Astrocyte of the spinal cord (primary cell): ENCODE results near the gene LRRC8D.

Experiments used
- DNase-seq: peaks from one replicate; pipeline ENCODE4 v3.0.0; 2011; ENCODE audit warnings: low read depth, low spot score
- H3K4me3 ChIP-seq: 2 replicates; pipeline ENCODE4 v1.5.1; 2011; ENCODE audit warnings: low read depth, mild to moderate bottlenecking, low read length, moderate library complexity
- in situ Hi-C: cut with HindIII; loops from 2 replicates; pipeline ENCODE4 v1.10.0; 2017; ENCODE audit warnings: low sequenced_read_pairs
- TF ChIP-seq, protein P1 (sequence below): IDR thresholded peaks from 2 replicates; pipeline ENCODE4 v1.5.1; 2012; ENCODE audit warnings: low read depth, mild to moderate bottlenecking, low read length, inconsistent platforms

The LRRC8D gene

DNA sequence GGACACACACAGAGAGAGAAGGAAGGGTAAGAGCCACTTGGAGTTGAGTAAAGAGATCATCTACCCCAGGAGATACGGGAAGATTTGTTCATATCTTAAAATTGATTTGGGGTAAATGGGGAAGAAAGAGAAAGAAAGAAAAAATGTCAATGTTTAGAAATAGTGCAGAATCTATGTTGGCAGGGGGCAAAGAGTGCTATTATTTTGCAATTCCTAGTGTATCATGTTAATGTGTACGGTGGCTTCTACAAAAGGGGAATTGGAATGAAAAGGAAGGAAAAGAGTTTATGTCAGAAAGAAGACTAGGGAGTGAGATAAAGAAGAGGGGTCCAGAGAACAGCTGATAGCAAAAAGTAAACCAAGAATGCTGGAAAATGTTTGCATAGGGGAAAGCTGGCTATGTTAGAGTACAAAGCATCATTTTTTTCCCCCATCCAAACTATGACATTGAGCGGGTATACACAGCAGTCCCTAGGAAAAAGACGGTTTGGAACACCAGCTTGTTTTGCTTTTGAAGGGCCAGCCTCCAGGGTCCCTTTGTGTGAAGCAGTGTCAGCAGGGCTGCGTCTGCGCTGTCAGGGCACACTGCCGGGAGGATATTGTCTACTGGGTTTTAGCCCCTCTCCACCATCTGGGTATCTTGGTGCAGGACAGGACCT is 10.8 kb downstream of the LRRC8D start:
- in situ Hi-C loops, result no loop called here
- TF ChIP-seq, protein P1, sequence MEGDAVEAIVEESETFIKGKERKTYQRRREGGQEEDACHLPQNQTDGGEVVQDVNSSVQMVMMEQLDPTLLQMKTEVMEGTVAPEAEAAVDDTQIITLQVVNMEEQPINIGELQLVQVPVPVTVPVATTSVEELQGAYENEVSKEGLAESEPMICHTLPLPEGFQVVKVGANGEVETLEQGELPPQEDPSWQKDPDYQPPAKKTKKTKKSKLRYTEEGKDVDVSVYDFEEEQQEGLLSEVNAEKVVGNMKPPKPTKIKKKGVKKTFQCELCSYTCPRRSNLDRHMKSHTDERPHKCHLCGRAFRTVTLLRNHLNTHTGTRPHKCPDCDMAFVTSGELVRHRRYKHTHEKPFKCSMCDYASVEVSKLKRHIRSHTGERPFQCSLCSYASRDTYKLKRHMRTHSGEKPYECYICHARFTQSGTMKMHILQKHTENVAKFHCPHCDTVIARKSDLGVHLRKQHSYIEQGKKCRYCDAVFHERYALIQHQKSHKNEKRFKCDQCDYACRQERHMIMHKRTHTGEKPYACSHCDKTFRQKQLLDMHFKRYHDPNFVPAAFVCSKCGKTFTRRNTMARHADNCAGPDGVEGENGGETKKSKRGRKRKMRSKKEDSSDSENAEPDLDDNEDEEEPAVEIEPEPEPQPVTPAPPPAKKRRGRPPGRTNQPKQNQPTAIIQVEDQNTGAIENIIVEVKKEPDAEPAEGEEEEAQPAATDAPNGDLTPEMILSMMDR, result no peak
- H3K4me3 ChIP-seq, result no peak overlapping the region
- DNase-seq, result no peak

DNA sequence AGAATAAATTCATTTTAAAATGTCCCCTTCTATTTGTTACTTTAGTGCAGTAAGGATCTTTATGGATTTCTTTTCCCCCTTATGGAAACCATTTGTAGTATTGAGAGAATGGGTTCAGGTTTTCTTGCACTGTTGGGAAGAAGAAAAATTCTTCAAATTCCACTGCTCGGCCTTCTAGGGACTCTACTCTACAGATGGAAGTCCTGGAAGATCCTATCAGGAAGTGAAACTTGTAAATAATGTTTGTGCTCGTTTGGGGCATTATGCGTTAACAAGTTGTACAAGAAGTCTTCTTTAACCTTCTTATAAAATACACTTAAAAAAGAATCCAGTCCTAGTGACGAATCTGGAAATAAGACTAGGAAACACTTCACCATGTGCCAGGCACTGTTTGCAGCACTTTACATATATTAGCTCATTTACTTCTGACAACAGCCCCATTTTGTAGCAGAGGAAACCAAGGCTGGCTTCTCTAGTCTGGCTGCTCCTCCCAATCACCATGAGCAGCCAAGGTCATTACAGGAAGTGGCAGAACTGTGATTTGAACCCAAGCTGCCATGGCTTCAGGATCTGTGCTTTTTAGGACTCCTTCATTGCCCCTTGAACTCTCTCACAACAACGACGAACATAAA is 11.8 kb downstream of the LRRC8D start:
- in situ Hi-C loops, result no loop called here
- no peak for DNase-seq
- TF ChIP-seq, protein P1, result no peak
- H3K4me3 ChIP-seq, result no peak overlapping the region

DNA sequence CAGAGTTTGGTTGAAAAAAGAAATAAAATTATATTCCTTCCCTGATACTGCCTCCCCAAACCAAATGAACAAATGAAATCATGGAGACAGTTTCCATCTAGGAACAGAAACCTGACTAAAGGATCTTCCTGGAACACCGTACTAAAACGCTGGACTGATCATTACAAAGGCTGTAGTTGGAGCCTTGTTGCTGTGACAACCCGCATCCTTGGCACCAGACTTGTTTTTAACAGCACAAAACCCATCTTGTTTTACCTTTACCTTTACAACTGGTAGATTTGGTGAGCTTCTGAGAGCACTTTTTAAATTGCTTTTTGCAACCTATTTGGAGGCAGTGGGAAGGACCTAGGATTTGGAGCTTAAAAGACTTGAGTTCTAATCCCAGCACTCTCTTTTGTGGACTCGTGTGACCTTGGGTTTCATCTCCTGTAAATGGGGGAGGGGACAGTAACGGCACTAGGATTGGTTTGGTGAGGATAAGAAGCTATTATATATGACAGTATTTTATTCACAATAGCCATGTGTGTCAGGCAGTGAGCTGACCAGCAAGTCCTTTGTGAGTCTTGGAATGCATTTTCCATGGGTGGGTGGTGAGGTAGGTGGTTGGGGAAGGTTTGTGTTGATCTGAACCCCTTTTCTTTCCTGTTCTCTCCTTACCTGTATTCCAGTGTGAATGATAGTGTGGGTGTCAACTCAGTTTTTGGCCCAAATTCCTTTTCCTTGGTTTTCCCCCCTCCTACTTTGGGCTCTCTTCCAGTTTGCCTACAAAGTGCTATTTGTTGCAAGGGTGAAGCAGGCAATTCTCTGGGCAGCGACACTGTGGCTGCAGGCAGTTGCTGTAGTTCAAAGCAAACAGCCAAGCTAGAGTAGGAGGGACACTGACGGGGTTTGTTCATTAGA is 12.6 kb downstream of the LRRC8D start:
- H3K4me3 ChIP-seq, result no peak overlapping the region
- in situ Hi-C loops, result no loop called here
- DNase-seq, result no peak
- TF ChIP-seq, protein P1, result no peak

DNA sequence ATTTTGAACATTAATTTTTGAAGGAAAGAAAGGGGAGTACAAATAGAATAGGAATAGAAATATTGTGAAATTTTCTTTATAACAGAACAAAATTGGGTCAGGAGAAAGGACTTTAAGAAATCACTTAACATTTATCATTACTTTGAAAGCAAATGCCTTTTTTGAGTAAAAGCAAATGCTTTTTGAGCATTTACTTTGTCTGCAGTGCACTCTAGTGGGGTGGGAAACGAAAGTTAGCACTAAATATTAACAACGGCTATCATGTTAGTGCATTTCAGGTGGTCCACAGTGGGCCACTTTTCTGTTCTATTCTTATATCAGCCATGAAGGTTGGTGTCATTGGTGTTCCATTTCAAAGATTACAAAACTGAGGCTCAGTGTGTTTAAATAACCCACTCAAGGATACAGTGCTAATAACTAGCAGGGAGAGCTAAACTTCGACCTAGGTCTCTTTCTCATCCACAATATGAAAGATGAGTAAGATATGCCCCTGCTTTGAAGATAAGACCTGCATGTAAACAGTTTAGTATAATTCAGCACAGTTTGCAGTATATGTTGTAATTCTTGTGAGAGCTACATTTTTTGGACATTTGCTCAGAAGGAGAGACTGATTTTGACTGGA is 13.4 kb downstream of the LRRC8D start:
- no peak overlapping the region for H3K4me3 ChIP-seq
- no peak for DNase-seq
- TF ChIP-seq, protein P1, result no peak
- in situ Hi-C loops, result no loop called here

DNA sequence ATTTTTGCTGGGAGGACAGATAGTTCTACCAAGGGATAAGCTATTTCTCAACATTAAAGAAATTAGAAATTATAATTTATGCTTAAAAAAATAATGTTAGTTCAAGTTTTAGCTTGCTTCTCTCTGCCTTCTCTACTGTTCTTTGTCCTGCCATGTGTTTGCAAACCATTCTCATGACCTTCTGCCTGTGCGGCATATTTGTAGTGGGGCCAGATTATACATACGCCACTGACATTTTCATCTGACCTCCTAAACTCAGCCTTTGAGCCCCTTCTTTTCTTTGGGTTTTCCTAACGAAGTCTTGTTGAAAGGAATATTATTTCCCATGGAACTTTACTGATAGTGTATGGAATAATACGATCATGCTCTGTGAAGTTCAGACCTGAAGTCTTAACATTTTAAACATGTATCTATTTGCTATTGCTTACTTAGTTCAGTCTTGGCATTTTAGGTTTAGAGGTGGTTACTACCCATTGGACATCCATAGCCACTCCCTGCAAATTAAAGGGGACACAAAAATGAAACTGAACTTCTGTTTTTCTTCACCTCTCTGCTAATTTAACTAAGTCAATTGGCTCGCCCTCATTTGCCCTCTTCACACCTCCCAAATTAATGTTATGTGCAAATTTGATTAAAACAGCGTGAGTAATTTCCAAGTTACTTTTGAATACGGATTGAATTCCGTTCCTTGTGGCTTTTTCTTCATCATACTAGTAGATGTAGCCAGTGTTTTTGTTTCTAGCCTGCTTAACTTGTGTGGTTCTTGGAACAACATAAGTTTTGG is 15.6 kb downstream of the LRRC8D start:
- in situ Hi-C loops, result no loop called here

More for the DNA sequence above, 15.6 kb downstream of the LRRC8D start:
- TF ChIP-seq, protein P1, result no peak
- DNase-seq, result no peak
- H3K4me3 ChIP-seq, result no peak overlapping the region
